HepG2 (cell line): Measurements from ENCODE around the gene UTS2R. TPM values are rescaled to one million over a fixed set of nuclear protein-coding genes. Genes with fewer than 3 reads are reported as not detected.

Experiments used
- AGO2 ChIP-seq: fragments of 200-400 bp; formaldehyde crosslinking; optimal IDR thresholded peaks from 2 replicates; pipeline ENCODE3; 2017; ENCODE audit warnings: mild to moderate bottlenecking, low read depth, low read length, moderate library complexity
- ARNT2 ChIP-seq: sonication (generic); formaldehyde crosslinking; IDR thresholded peaks from 2 replicates; pipeline ENCODE4 v1.8.0; 2022; ENCODE audit warnings: mild to moderate bottlenecking, low read depth, missing genetic modification reagents, moderate library complexity
- FOXA1 ChIP-seq, 2 experiments: fragments of 450-650 bp in 1 of 2; sonication (generic) in 1 of 2; formaldehyde crosslinking in 1 of 2; IDR thresholded peaks; 2 replicates each; pipeline versions ENCODE4 v1.4.0 to v1.6.1; 2016 to 2020; ENCODE audit warnings: missing genetic modification reagents in 1 of 2
- FOXO1 ChIP-seq: sonication (generic); formaldehyde crosslinking; IDR thresholded peaks from 2 replicates; pipeline ENCODE4 v1.4.0; 2020; ENCODE audit warnings: missing genetic modification reagents
- NFE2L1 ChIP-seq: sonication (generic); formaldehyde crosslinking; IDR thresholded peaks from 2 replicates; pipeline ENCODE4 v1.4.0; 2020; ENCODE audit warnings: missing genetic modification reagents, mild to moderate bottlenecking, borderline replicate concordance
- PATZ1 ChIP-seq: sonication (generic); formaldehyde crosslinking; IDR thresholded peaks from 2 replicates; pipeline ENCODE4 v1.4.0; 2020; ENCODE audit warnings: missing genetic modification reagents
- PRPF4 ChIP-seq: fragments of 200-400 bp; formaldehyde crosslinking; IDR thresholded peaks from 2 replicates; pipeline ENCODE4 v1.6.1; 2016; ENCODE audit warnings: low read length, low read depth; ENCODE audit not compliant: poor library complexity, severe bottlenecking
- SAP130 ChIP-seq: IDR thresholded peaks from 2 replicates; pipeline ENCODE4 v1.6.1; 2016; ENCODE audit warnings: low read depth
- SNAPC4 ChIP-seq: sonication (generic); formaldehyde crosslinking; IDR thresholded peaks from 2 replicates; pipeline ENCODE4 v1.4.0; 2020; ENCODE audit warnings: mild to moderate bottlenecking, missing genetic modification reagents
- ZBTB34 ChIP-seq: sonication (generic); formaldehyde crosslinking; IDR thresholded peaks from 2 replicates; pipeline ENCODE4 v1.8.0; 2022; ENCODE audit warnings: mild to moderate bottlenecking, missing genetic modification reagents
- ZNF530 ChIP-seq: sonication (generic); formaldehyde crosslinking; IDR thresholded peaks from 2 replicates; pipeline ENCODE4 v1.5.0; 2020; ENCODE audit warnings: low read depth, mild to moderate bottlenecking, missing genetic modification reagents
- ZNF550 ChIP-seq: sonication (generic); formaldehyde crosslinking; IDR thresholded peaks from 2 replicates; pipeline ENCODE4 v1.4.0; 2020; ENCODE audit warnings: mild to moderate bottlenecking, missing genetic modification reagents, borderline replicate concordance
- ZNF562 ChIP-seq: sonication (generic); formaldehyde crosslinking; IDR thresholded peaks from 2 replicates; pipeline ENCODE4 v1.8.0; 2022; ENCODE audit warnings: missing genetic modification reagents, borderline replicate concordance
- ZNF589 ChIP-seq: sonication (generic); formaldehyde crosslinking; conservative IDR thresholded peaks from 2 replicates; pipeline ENCODE4 v1.8.0; 2022; ENCODE audit warnings: mild to moderate bottlenecking, moderate library complexity, missing genetic modification reagents
- ZNF597 ChIP-seq: sonication (generic); formaldehyde crosslinking; IDR thresholded peaks from 2 replicates; pipeline ENCODE4 v1.5.0; 2020; ENCODE audit warnings: missing genetic modification reagents
- ZNF704 ChIP-seq: sonication (generic); formaldehyde crosslinking; IDR thresholded peaks from 2 replicates; pipeline ENCODE4 v1.8.1; 2023; ENCODE audit warnings: mild to moderate bottlenecking, inconsistent platforms, moderate library complexity, missing genetic modification reagents, borderline replicate concordance
- polyA plus RNA-seq, 8 experiments: library from polyadenylated mRNA; depleted of rRNA in 3 of 8; stranded (reverse) in 7 of 8; unstranded in 1 of 8; fragments of >200 nt; fragmentation: Illumina TruSeq in 4 of 8; extraction: Trizol in 4 of 8; gene quantifications; 2 replicates each; pipeline versions ENCODE4 v1.2.1 to v1.2.3, GENCODE V29; 2011 to 2016; ENCODE audit warnings: low read depth in 4 of 8, missing spikeins in 1 of 8, mixed read lengths in 1 of 8; ENCODE audit not compliant: insufficient read depth in 1 of 8
- total RNA-seq, 5 experiments: library from RNA; depleted of rRNA; stranded (reverse); fragments of >200 nt; fragmentation: Illumina TruSeq; extraction: Trizol; gene quantifications; 2 replicates each; pipeline ENCODE4 v1.2.3, GENCODE V29; 2016; ENCODE audit warnings: low read depth in 1 of 5

Gene UTS2R
- total and polyA plus RNA-seq, 2 of the 13 experiments (the other 11 are each of a cell fraction or from before 2014, with no cell fraction given), result 0.13 to 0.15 TPM

- TF ChIP-seq PRPF4 (peak; percentile 41), ZNF562 (CRISPR knock-in tag) (no peak), PATZ1 (CRISPR knock-in tag) (peak; percentile 27; the same call in 1 of the 2 replicates), AGO2 (peak; percentile 89), ZNF704 (CRISPR knock-in tag) (0 out of 2 replicates have a peak, but pooled peaks have one; percentile 50), ZNF550 (CRISPR knock-in tag) (no peak), FOXA1 (IDR thresholded peaks at IDR 0.05) (no peak), FOXA1 (CRISPR knock-in tag; IDR thresholded peaks at IDR 0.05) (peak; percentile 62), ZBTB34 (0 out of 2 replicates have a peak, but pooled peaks have one; percentile 42), ZNF530 (CRISPR knock-in tag) (no peak), SNAPC4 (CRISPR knock-in tag) (no peak), SAP130 (CRISPR knock-in tag) (0 out of 2 replicates have a peak, but pooled peaks have one; percentile 13), NFE2L1 (CRISPR knock-in tag) (0 out of 2 replicates have a peak, but pooled peaks have one; percentile 42), FOXO1 (CRISPR knock-in tag) (0 out of 2 replicates have a peak, but pooled peaks have one; percentile 30), ARNT2 (CRISPR knock-in tag) (0 out of 2 replicates have a peak, but pooled peaks have one; percentile 26), ZNF589 (CRISPR knock-in tag) (no peak), ZNF597 (CRISPR knock-in tag) (no peak)
Observed at GRCh38 chr17:82344175-82344907, 27.2 kb upstream of the UTS2R start (continued).
